KBM-7 (cell line): ENCODE results near the gene TF.

Source experiments
- DNase-seq: peaks from one replicate; pipeline ENCODE4 v3.0.0-alpha.2; 2015
- in situ Hi-C: fragments of 300-500 bp; cut with MboI; formaldehyde crosslinking; loops from 2 replicates; pipeline ENCODE4 v1.14.3; 2020; ENCODE audit warnings: low sequenced_read_pairs, low pct_unique_long_range_greater_than_20kb, mixed read lengths

TF gene

GRCh38 chr3:133828576-133829309 lies 82.5 kb downstream of the TF start:
- DNase-seq, result no peak
- in situ Hi-C loops, result no loop called here

- in situ Hi-C loops, result no loop called here
- no peak for DNase-seq
Observed at GRCh38 chr3:133829310-133829707, 83.1 kb downstream of the TF start.

- DNase-seq, result no peak
- in situ Hi-C loops, result no loop called here
Observed at GRCh38 chr3:133830071-133830470, 83.9 kb downstream of the TF start.

GRCh38 chr3:133831966-133832801 lies 86.0 kb downstream of the TF start:
- DNase-seq, result no peak
- in situ Hi-C loops, result no loop called here

- in situ Hi-C loops, result no loop called here
- no peak for DNase-seq
Observed at GRCh38 chr3:133832802-133833144, 86.6 kb downstream of the TF start.

GRCh38 chr3:133833267-133833666 lies 87.1 kb downstream of the TF start:
- in situ Hi-C loops, result no loop called here
- DNase-seq, result no peak

- in situ Hi-C loops, result no loop called here
Observed at GRCh38 chr3:133833880-133834620, 87.9 kb downstream of the TF start.

GRCh38 chr3:133834621-133835417 lies 88.6 kb downstream of the TF start:
- in situ Hi-C loops, result no loop called here

More at GRCh38 chr3:133833880-133834620, 87.9 kb downstream of the TF start:
- DNase-seq, result no peak

GRCh38 chr3:133835418-133835743 lies 89.2 kb downstream of the TF start:
- in situ Hi-C loops, result no loop called here
- DNase-seq, result no peak

More at GRCh38 chr3:133834621-133835417, 88.6 kb downstream of the TF start:
- no peak for DNase-seq

GRCh38 chr3:133835961-133836360 lies 89.8 kb downstream of the TF start:
- no peak for DNase-seq
- in situ Hi-C loops, result no loop called here

GRCh38 chr3:133836497-133837158 lies 90.4 kb downstream of the TF start:
- in situ Hi-C loops, result no loop called here

GRCh38 chr3:133837487-133838295 lies 91.5 kb downstream of the TF start:
- DNase-seq, result no peak
- in situ Hi-C loops, result no loop called here

More at GRCh38 chr3:133836497-133837158, 90.4 kb downstream of the TF start:
- no peak for DNase-seq

GRCh38 chr3:133838296-133838789 lies 92.2 kb downstream of the TF start:
- in situ Hi-C loops, result no loop called here

GRCh38 chr3:133838916-133839800 lies 93.0 kb downstream of the TF start:
- DNase-seq, result no peak
- in situ Hi-C loops, result no loop called here

More at GRCh38 chr3:133838296-133838789, 92.2 kb downstream of the TF start:
- no peak for DNase-seq

GRCh38 chr3:133840055-133840737 lies 94.0 kb downstream of the TF start:
- no peak for DNase-seq

GRCh38 chr3:133840767-133841166 lies 94.6 kb downstream of the TF start:
- DNase-seq, result no peak
- in situ Hi-C loops, result no loop called here

More at GRCh38 chr3:133840055-133840737, 94.0 kb downstream of the TF start:
- in situ Hi-C loops, result no loop called here
